Measurements from ENCODE around the gene NHS.

Gene NHS

DNA sequence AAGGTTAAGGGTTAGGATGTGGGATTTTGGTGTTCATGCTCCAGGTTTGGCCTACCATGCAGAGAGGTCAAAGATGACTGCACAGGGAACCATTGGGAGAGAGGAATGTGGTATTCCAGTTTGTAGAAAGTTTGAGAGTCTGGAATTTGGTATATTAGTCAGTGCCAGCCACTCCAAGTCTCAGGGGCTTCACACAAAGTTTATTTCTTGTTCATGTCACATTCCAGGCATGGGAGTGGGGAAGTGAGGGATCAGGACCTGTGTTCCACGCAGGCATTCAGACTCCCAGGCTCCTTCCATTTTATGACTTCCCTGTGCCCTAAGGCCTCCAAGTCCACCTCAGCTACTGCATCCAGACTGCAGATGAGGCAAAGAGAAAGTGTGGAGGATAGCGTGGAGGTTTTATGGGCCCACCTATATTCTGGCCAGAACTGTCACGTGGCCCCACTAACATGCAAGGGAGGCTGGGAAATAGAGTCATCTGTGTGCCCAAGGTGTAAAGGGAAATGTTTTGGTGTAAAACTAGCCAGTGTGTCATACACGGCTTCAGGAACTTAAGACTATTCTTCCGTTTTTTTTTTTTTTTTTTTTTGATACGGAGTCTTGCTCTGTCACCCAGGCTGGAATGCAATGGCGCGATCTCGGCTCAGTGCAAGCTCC, 221.7 kb downstream of the NHS start:
- Histone ChIP-seq H3K36me3 (ENCODE audit: control insufficient read depth in 1 of 2, insufficient read depth in 2 of 2, low read depth in 1 of 2, low read length in 2 of 2) (no peaks in the 10 kb centered on the region), H3K14ac (ENCODE audit: low read length in 2 of 2) (no peak overlapping the region), H3K4ac (ENCODE audit: low read depth in 1 of 2, low read length in 2 of 2) (no peak overlapping the region), H3K4me1 (ENCODE audit: control insufficient read depth, insufficient read depth, low read depth, low read length) (peaks cover 11% of the 10 kb centered on the region), H2BK12ac (ENCODE audit: low read length in 2 of 2) (no peak overlapping the region), H2BK120ac (ENCODE audit: low read depth, low read length) (no peak overlapping the region), H3K18ac (ENCODE audit: low read depth in 1 of 2, low read length in 2 of 2) (no peak overlapping the region), H2AK5ac (ENCODE audit: low read length, severe bottlenecking) (peak overlapping the region; percentile 10), H2AFZ (ENCODE audit: low read depth, low read length) (no peak overlapping the region), H3K23ac (ENCODE audit: low read length in 2 of 2) (no peak overlapping the region), H3K27me3 (ENCODE audit: control insufficient read depth in 1 of 2, insufficient read depth in 1 of 2, low read length in 2 of 2) (peaks cover 0 to 10% of the 10 kb centered on the region in 2 experiments), H4K8ac (ENCODE audit: low read length) (no peak overlapping the region), H2BK15ac (ENCODE audit: low read depth, poor library complexity, severe bottlenecking) (no peak overlapping the region), H4K91ac (ENCODE audit: low read length) (no peak overlapping the region), H3K27ac (ENCODE audit: low read length, poor library complexity, severe bottlenecking) (peak overlapping the region; percentile 89), H3K9me3 (ENCODE audit: control insufficient read depth, low read length) (no peaks in the 10 kb centered on the region), H2BK5ac (ENCODE audit: low read depth, low read length, poor library complexity, severe bottlenecking) (peak overlapping the region; percentile 74), H3K79me1 (replicated peaks; ENCODE audit: low read length, poor library complexity, severe bottlenecking) (no peaks in the 10 kb centered on the region), H3K4me3 (ENCODE audit: insufficient read depth in 1 of 2, low read depth in 1 of 2, low read length in 2 of 2) (no peak overlapping the region), H3K9ac (ENCODE audit: low read length) (no peak overlapping the region), H3K4me2 (ENCODE audit: low read length, poor library complexity, severe bottlenecking) (no peak overlapping the region)
- no peak for DNase-seq
- WGBS: 85% methylated on average over 7 of the region's 9 CpGs

DNA sequence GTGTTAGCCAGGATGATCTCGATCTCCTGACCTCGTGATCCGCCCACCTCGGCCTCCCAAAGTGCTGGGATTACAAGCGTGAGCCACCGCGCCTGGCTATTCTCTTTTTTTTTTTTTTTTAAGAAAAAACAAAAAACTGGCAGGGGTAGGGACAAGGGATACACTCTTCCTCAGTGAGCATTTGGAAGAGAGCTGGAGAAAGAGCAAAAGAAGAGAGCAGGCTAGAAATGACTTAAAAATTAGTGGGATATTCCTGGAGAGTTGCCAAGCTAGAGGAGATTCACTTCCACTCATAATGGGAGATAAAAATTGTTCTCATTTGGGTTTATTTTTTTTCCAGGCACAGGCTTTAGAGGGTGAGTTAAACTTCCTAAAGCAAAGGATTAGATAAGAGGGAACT, 222.3 kb downstream of the NHS start:
- no peak overlapping the region for H2BK15ac ChIP-seq (ENCODE audit: low read depth, poor library complexity, severe bottlenecking)
- DNase-seq: no peak

DNA sequence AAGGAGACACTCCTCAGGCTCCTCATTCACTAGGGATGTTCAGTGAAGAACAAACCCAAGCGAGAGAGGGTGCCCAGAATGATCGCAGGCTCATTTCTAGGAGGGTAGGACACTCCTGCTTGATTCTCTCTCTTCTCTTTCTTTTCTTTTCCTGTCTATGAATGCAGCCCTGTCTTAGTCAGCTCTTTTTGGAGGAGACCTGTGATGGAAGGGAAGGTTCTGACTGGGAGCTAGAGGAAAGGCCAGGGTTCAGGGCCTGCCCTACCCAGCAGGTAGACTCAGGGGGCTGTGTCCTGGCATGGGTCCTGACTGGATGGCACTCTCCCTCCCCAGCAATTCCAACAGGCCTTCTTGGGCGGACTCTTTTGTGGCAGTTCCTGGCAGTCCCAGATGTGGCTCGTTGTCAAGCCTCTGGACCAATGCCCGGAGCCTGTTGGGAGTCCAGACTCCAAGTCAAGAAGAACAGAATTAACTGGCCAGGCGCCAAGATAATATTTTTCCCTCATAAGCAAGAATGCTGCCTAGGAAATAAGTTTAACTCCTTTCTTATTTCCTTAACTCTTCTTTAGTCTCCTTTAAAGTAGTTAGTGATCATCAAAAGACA, 222.9 kb downstream of the NHS start:
- no peak overlapping the region for H4K91ac ChIP-seq (ENCODE audit: low read length)
- H3K27me3 ChIP-seq (ENCODE audit: control insufficient read depth in 1 of 2, insufficient read depth in 1 of 2, low read length in 2 of 2): peaks cover 0 to 10% of the 10 kb centered on the region in 2 experiments
- no peaks in the 10 kb centered on the region for H3K36me3 ChIP-seq (ENCODE audit: control insufficient read depth in 1 of 2, insufficient read depth in 2 of 2, low read depth in 1 of 2, low read length in 2 of 2)
- H4K8ac ChIP-seq (ENCODE audit: low read length): no peak overlapping the region
- WGBS: 71% methylated on average over 4 of the region's 6 CpGs
- no peaks in the 10 kb centered on the region for H3K9me3 ChIP-seq (ENCODE audit: control insufficient read depth, low read length)
- no peak overlapping the region for H2BK5ac ChIP-seq (ENCODE audit: low read depth, low read length, poor library complexity, severe bottlenecking)
- H2BK120ac ChIP-seq (ENCODE audit: low read depth, low read length): no peak overlapping the region
- H2BK15ac ChIP-seq (ENCODE audit: low read depth, poor library complexity, severe bottlenecking): no peak overlapping the region
- H3K23ac ChIP-seq (ENCODE audit: low read length in 2 of 2): no peak overlapping the region
- DNase-seq: no peak
- no peak overlapping the region for H2AFZ ChIP-seq (ENCODE audit: low read depth, low read length)
- peak overlapping the region; percentile 17 for H2AK5ac ChIP-seq (ENCODE audit: low read length, severe bottlenecking)
- no peak overlapping the region for H2BK12ac ChIP-seq (ENCODE audit: low read length in 2 of 2)
- peaks cover 11% of the 10 kb centered on the region for H3K4me1 ChIP-seq (ENCODE audit: control insufficient read depth, insufficient read depth, low read depth, low read length)
- no peak overlapping the region for H3K18ac ChIP-seq (ENCODE audit: low read depth in 1 of 2, low read length in 2 of 2)
- no peak overlapping the region for H3K9ac ChIP-seq (ENCODE audit: low read length)
- no peak overlapping the region for H3K4me3 ChIP-seq (ENCODE audit: insufficient read depth in 1 of 2, low read depth in 1 of 2, low read length in 2 of 2)
- H3K14ac ChIP-seq (ENCODE audit: low read length in 2 of 2): no peak overlapping the region
- H3K79me1 ChIP-seq (replicated peaks; ENCODE audit: low read length, poor library complexity, severe bottlenecking): no peaks in the 10 kb centered on the region
- no peak overlapping the region for H3K4me2 ChIP-seq (ENCODE audit: low read length, poor library complexity, severe bottlenecking)
- H3K27ac ChIP-seq (ENCODE audit: low read length, poor library complexity, severe bottlenecking): peak overlapping the region; percentile 89
- no peak overlapping the region for H3K4ac ChIP-seq (ENCODE audit: low read depth in 1 of 2, low read length in 2 of 2)

More for the DNA sequence above, 222.3 kb downstream of the NHS start:
- Histone ChIP-seq H3K9ac (ENCODE audit: low read length) (no peak overlapping the region), H2BK120ac (ENCODE audit: low read depth, low read length) (no peak overlapping the region), H3K18ac (ENCODE audit: low read depth in 1 of 2, low read length in 2 of 2) (no peak overlapping the region), H3K27me3 (ENCODE audit: control insufficient read depth in 1 of 2, insufficient read depth in 1 of 2, low read length in 2 of 2) (peaks cover 0 to 10% of the 10 kb centered on the region in 2 experiments), H3K23ac (ENCODE audit: low read length in 2 of 2) (no peak overlapping the region), H3K36me3 (ENCODE audit: control insufficient read depth in 1 of 2, insufficient read depth in 2 of 2, low read depth in 1 of 2, low read length in 2 of 2) (no peaks in the 10 kb centered on the region), H3K27ac (ENCODE audit: low read length, poor library complexity, severe bottlenecking) (peak overlapping the region; percentile 89), H3K14ac (ENCODE audit: low read length in 2 of 2) (no peak overlapping the region), H3K79me1 (replicated peaks; ENCODE audit: low read length, poor library complexity, severe bottlenecking) (no peaks in the 10 kb centered on the region), H4K91ac (ENCODE audit: low read length) (no peak overlapping the region), H4K8ac (ENCODE audit: low read length) (no peak overlapping the region), H3K9me3 (ENCODE audit: control insufficient read depth, low read length) (no peaks in the 10 kb centered on the region), H2BK12ac (ENCODE audit: low read length in 2 of 2) (no peak overlapping the region), H3K4me1 (ENCODE audit: control insufficient read depth, insufficient read depth, low read depth, low read length) (peaks cover 11% of the 10 kb centered on the region), H3K4ac (ENCODE audit: low read depth in 1 of 2, low read length in 2 of 2) (no peak overlapping the region), H3K4me2 (ENCODE audit: low read length, poor library complexity, severe bottlenecking) (no peak overlapping the region), H3K4me3 (ENCODE audit: insufficient read depth in 1 of 2, low read depth in 1 of 2, low read length in 2 of 2) (no peak overlapping the region), H2AFZ (ENCODE audit: low read depth, low read length) (no peak overlapping the region), H2AK5ac (ENCODE audit: low read length, severe bottlenecking) (no peak overlapping the region), H2BK5ac (ENCODE audit: low read depth, low read length, poor library complexity, severe bottlenecking) (no peak overlapping the region)
- WGBS: 86% methylated on average over 7 of the region's 7 CpGs

DNA sequence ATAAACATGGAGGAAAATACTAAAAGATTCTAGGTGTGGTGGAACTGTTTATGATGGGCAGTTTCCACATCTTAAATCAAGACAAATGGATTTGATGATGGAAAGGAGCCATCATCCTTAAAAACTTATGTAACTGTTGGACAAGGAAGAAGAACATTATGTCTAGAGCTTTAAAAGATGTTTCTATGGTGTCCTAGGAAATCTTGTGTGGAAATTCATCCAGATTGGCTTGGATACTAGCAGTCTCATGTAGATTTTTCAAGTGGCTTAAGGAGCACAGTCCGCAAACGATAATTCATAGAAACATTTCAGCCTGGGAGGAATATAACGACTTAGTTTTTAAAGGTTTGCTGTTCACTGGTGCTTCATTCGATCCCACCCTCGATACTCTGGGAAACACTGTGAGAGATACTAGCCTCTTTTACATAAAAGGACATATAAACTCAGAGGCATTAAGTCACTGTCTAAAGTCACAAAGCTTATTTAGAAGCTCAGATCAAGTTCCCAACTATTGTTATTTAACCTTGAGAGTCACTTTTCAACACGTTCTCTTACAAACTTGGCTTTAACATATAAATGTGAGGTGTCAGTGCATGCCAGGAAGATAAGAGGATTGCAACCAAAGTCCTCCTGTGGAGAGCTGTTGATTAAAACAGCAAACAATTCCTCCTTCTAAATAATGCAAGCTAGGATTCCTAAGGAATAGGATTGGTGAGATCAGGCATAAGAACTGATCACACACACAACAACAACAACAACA, 226.6 kb downstream of the NHS start:
- H3K9me3 ChIP-seq (ENCODE audit: control insufficient read depth, low read length): no peaks in the 10 kb centered on the region
- no peak overlapping the region for H3K4ac ChIP-seq (ENCODE audit: low read depth in 1 of 2, low read length in 2 of 2)
- no peak overlapping the region for H3K23ac ChIP-seq (ENCODE audit: low read length in 2 of 2)
- H3K18ac ChIP-seq (ENCODE audit: low read depth in 1 of 2, low read length in 2 of 2): no peak overlapping the region
- H3K4me2 ChIP-seq (ENCODE audit: low read length, poor library complexity, severe bottlenecking): no peak overlapping the region
- no peak overlapping the region for H3K9ac ChIP-seq (ENCODE audit: low read length)
- no peaks in the 10 kb centered on the region for H3K36me3 ChIP-seq (ENCODE audit: control insufficient read depth in 1 of 2, insufficient read depth in 2 of 2, low read depth in 1 of 2, low read length in 2 of 2)
- H2AFZ ChIP-seq (ENCODE audit: low read depth, low read length): no peak overlapping the region
- no peak overlapping the region for H2BK5ac ChIP-seq (ENCODE audit: low read depth, low read length, poor library complexity, severe bottlenecking)
- no peak overlapping the region for H4K91ac ChIP-seq (ENCODE audit: low read length)
- H3K27me3 ChIP-seq (ENCODE audit: control insufficient read depth in 1 of 2, insufficient read depth in 1 of 2, low read length in 2 of 2): peaks cover 0 to 4% of the 10 kb centered on the region in 2 experiments
- H3K79me1 ChIP-seq (replicated peaks; ENCODE audit: low read length, poor library complexity, severe bottlenecking): peaks cover 3% of the 10 kb centered on the region
- DNase-seq: no peak
- H4K8ac ChIP-seq (ENCODE audit: low read length): no peak overlapping the region
- no peak overlapping the region for H2BK120ac ChIP-seq (ENCODE audit: low read depth, low read length)
- no peak overlapping the region for H3K4me3 ChIP-seq (ENCODE audit: insufficient read depth in 1 of 2, low read depth in 1 of 2, low read length in 2 of 2)
- no peak overlapping the region for H2BK15ac ChIP-seq (ENCODE audit: low read depth, poor library complexity, severe bottlenecking)
- H3K14ac ChIP-seq (ENCODE audit: low read length in 2 of 2): no peak overlapping the region
- no peak overlapping the region for H2BK12ac ChIP-seq (ENCODE audit: low read length in 2 of 2)
- H3K4me1 ChIP-seq (ENCODE audit: control insufficient read depth, insufficient read depth, low read depth, low read length): peaks cover 11% of the 10 kb centered on the region
- 26% methylated on average over 3 of the region's 6 CpGs for WGBS
- H3K27ac ChIP-seq (ENCODE audit: low read length, poor library complexity, severe bottlenecking): no peak overlapping the region
- H2AK5ac ChIP-seq (ENCODE audit: low read length, severe bottlenecking): no peak overlapping the region

All from mesenchymal stem cell (in vitro differentiated cells and primary cell).